Measurements from ENCODE around the gene TNS1.
A peak's percentile ranks its signal among the peaks of the same experiment; 100 is the strongest.

TNS1 gene

DNA sequence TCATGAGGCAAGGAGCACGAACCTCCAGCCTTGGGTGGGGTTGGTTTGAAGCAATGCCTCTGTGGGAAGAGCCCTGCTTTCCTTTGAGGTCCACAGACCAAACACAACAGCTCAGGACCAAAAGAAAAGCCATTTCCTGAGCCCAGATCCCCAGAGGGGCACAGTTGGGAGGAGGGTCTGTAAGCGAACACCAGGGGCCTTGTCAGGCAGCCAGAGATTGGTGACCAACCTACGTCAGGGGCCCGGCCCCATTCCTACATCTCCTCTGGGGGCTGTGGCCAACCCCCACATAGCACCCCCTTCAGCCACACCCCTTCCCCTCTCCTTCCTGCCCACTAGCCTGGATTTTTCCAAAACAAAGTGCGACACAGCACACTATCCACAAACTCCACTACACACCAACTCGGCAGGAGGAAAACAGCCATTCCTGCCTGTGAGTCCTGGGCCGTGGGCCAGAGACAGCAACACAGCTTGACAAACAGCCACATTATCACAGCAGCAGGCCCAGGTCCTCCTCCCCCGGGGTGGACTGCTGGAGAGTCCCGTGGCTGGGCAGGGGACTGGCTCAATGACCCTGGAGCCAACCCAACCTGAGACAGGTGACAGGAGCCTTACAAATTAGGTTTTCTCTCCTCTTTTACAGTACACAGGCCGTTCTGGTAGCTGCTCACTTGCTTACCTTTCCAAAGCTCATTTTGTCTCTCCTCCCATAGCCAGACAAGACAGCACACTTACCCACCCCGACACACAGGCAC is 98.8 kb downstream of the TNS1 start:
- no peak for TF ChIP-seq SPI1 (IDR thresholded peaks at IDR 0.05; ENCODE audit: borderline replicate concordance, low read depth)
- TF ChIP-seq, protein P1, sequence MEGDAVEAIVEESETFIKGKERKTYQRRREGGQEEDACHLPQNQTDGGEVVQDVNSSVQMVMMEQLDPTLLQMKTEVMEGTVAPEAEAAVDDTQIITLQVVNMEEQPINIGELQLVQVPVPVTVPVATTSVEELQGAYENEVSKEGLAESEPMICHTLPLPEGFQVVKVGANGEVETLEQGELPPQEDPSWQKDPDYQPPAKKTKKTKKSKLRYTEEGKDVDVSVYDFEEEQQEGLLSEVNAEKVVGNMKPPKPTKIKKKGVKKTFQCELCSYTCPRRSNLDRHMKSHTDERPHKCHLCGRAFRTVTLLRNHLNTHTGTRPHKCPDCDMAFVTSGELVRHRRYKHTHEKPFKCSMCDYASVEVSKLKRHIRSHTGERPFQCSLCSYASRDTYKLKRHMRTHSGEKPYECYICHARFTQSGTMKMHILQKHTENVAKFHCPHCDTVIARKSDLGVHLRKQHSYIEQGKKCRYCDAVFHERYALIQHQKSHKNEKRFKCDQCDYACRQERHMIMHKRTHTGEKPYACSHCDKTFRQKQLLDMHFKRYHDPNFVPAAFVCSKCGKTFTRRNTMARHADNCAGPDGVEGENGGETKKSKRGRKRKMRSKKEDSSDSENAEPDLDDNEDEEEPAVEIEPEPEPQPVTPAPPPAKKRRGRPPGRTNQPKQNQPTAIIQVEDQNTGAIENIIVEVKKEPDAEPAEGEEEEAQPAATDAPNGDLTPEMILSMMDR (IDR thresholded peaks at IDR 0.05; ENCODE audit: insufficient read depth, low read length), result no peak
- TF ChIP-seq, protein P2, sequence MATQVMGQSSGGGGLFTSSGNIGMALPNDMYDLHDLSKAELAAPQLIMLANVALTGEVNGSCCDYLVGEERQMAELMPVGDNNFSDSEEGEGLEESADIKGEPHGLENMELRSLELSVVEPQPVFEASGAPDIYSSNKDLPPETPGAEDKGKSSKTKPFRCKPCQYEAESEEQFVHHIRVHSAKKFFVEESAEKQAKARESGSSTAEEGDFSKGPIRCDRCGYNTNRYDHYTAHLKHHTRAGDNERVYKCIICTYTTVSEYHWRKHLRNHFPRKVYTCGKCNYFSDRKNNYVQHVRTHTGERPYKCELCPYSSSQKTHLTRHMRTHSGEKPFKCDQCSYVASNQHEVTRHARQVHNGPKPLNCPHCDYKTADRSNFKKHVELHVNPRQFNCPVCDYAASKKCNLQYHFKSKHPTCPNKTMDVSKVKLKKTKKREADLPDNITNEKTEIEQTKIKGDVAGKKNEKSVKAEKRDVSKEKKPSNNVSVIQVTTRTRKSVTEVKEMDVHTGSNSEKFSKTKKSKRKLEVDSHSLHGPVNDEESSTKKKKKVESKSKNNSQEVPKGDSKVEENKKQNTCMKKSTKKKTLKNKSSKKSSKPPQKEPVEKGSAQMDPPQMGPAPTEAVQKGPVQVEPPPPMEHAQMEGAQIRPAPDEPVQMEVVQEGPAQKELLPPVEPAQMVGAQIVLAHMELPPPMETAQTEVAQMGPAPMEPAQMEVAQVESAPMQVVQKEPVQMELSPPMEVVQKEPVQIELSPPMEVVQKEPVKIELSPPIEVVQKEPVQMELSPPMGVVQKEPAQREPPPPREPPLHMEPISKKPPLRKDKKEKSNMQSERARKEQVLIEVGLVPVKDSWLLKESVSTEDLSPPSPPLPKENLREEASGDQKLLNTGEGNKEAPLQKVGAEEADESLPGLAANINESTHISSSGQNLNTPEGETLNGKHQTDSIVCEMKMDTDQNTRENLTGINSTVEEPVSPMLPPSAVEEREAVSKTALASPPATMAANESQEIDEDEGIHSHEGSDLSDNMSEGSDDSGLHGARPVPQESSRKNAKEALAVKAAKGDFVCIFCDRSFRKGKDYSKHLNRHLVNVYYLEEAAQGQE (IDR thresholded peaks at IDR 0.05; ENCODE audit: insufficient replicate concordance, low read depth), result no peak
- TF ChIP-seq GABPA (IDR thresholded peaks at IDR 0.05; ENCODE audit: low read depth), result no peak
- TF ChIP-seq POLR2AphosphoS5 (IDR thresholded peaks at IDR 0.05; ENCODE audit: low read depth), result no peak
- H3K27ac ChIP-seq (replicated peaks), result no peak overlapping the region
- H3K27me3 ChIP-seq (ENCODE audit: insufficient read depth, poor library complexity, severe bottlenecking), result peaks cover 7% of the 10 kb centered on the region
- no peak for DNase-seq (ENCODE audit: low read depth in 1 of 2, low spot score in 1 of 2)
- H3K4me3 ChIP-seq (replicated peaks; ENCODE audit: insufficient read depth, low read length), result no peak overlapping the region

- TF ChIP-seq, protein P1 (IDR thresholded peaks at IDR 0.05; ENCODE audit: insufficient read depth, low read length), result no peak
- TF ChIP-seq SPI1 (IDR thresholded peaks at IDR 0.05; ENCODE audit: borderline replicate concordance, low read depth) (no peak), GABPA (IDR thresholded peaks at IDR 0.05; ENCODE audit: low read depth) (no peak), POLR2AphosphoS5 (IDR thresholded peaks at IDR 0.05; ENCODE audit: low read depth) (no peak)
- TF ChIP-seq, protein P2 (IDR thresholded peaks at IDR 0.05; ENCODE audit: insufficient replicate concordance, low read depth), result no peak
- H3K4me3 ChIP-seq (replicated peaks; ENCODE audit: insufficient read depth, low read length), result no peak overlapping the region
- H3K27me3 ChIP-seq (ENCODE audit: insufficient read depth, poor library complexity, severe bottlenecking), result peaks cover 7% of the 10 kb centered on the region
- H3K27ac ChIP-seq (replicated peaks), result no peak overlapping the region
- no peak for DNase-seq (ENCODE audit: low read depth in 1 of 2, low spot score in 1 of 2)
Measured at GRCh38 chr2:217903142-217903858, 99.5 kb downstream of the TNS1 start.

DNA sequence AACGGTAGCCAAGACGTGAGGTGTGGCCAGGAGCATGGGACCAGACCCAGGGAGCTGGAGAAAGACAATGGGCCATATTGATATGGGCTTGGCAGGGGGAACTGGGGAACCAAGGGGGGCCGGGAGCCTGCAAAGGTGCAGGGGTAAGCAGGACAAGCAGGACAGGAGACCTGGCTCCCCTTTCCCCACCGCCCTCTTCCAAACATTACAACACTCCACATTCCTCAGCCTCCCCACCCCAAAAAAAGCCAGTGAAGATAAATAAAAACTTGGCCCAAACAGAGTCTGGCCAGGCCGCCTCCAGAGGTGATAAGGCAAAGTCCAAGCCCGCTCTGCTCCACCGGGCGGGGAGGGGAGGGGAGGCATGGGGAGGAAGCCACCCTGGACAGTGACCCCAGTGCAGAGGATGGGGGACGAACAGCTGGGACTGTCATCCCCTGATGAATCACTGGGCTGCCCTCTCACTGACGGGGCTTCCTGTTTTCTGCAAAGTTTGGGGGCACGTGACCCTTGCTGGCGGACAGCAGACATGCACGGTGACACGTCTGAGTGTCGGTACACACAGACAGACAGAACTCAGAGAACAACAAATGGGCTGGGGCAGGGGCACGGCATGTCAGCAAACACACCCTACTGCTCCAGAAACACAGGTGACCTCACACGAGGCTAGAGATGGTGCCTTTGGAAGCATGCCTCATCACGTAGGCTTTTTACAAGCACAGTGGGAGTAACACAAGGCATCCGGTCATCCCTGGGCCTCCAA is 100.2 kb downstream of the TNS1 start:
- Histone ChIP-seq H3K27ac (replicated peaks) (no peak overlapping the region), H3K4me3 (replicated peaks; ENCODE audit: insufficient read depth, low read length) (no peak overlapping the region), H3K27me3 (ENCODE audit: insufficient read depth, poor library complexity, severe bottlenecking) (peaks cover 7% of the 10 kb centered on the region)
- DNase-seq (ENCODE audit: low read depth in 1 of 2, low spot score in 1 of 2), result peak; percentile 18 to 26
- TF ChIP-seq SPI1 (IDR thresholded peaks at IDR 0.05; ENCODE audit: borderline replicate concordance, low read depth), result peak; percentile 26; the same call in 1 of the 2 replicates
- TF ChIP-seq, protein P2 (IDR thresholded peaks at IDR 0.05; ENCODE audit: insufficient replicate concordance, low read depth), result no peak
- TF ChIP-seq GABPA (IDR thresholded peaks at IDR 0.05; ENCODE audit: low read depth), result no peak
